Cardiac fibroblast (primary cell): Measurements from ENCODE around the gene ERVK3-1.
A peak's percentile ranks its signal among the peaks of the same experiment; 100 is the strongest.
"Not testable (repeated sequence)": the region's sequence is repeated elsewhere in the genome, so short reads cannot be mapped to it uniquely, and the experiment has no call there.

Experiments used
- DNase-seq, 2 donors: peaks; one replicate each; pipeline versions ENCODE4 v3.0.0 to v3.0.0-alpha.2; 2010; ENCODE audit warnings: low read depth in 2 of 2
- H3K4me3 ChIP-seq, 2 donors: replicated peaks in 1 of 2; 1 replicate in 1 of 2; 2 replicates in 1 of 2; pipeline ENCODE4 v1.5.1; 2011; ENCODE audit warnings: low read depth in 2 of 2, low read length in 2 of 2, mild to moderate bottlenecking in 2 of 2, moderate library complexity in 1 of 2
- TF ChIP-seq, protein P1 (sequence below): IDR thresholded peaks from one replicate; pipeline ENCODE4 v1.5.1; 2011; ENCODE audit warnings: low read depth, mild to moderate bottlenecking, low read length, inconsistent platforms

ERVK3-1 gene

DNA sequence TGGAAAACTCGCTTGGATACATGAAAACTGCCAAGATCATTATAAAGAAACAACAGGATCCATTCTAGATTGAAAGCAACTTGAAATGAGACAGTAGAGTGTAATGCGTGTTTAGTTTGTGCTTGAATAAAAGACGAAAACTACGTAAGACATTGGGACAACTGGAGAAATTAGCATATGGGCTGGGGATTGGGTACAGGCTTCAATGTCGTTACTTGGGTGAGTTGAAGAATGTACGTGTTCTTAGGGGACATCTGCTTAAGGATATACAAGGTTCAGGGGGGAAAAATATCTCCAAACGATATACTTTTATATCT is 471 bp upstream of the ERVK3-1 start:
- TF ChIP-seq, protein P1, sequence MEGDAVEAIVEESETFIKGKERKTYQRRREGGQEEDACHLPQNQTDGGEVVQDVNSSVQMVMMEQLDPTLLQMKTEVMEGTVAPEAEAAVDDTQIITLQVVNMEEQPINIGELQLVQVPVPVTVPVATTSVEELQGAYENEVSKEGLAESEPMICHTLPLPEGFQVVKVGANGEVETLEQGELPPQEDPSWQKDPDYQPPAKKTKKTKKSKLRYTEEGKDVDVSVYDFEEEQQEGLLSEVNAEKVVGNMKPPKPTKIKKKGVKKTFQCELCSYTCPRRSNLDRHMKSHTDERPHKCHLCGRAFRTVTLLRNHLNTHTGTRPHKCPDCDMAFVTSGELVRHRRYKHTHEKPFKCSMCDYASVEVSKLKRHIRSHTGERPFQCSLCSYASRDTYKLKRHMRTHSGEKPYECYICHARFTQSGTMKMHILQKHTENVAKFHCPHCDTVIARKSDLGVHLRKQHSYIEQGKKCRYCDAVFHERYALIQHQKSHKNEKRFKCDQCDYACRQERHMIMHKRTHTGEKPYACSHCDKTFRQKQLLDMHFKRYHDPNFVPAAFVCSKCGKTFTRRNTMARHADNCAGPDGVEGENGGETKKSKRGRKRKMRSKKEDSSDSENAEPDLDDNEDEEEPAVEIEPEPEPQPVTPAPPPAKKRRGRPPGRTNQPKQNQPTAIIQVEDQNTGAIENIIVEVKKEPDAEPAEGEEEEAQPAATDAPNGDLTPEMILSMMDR = no peak
- peak overlapping the region; percentile 91 to 98 for H3K4me3 ChIP-seq

DNA sequence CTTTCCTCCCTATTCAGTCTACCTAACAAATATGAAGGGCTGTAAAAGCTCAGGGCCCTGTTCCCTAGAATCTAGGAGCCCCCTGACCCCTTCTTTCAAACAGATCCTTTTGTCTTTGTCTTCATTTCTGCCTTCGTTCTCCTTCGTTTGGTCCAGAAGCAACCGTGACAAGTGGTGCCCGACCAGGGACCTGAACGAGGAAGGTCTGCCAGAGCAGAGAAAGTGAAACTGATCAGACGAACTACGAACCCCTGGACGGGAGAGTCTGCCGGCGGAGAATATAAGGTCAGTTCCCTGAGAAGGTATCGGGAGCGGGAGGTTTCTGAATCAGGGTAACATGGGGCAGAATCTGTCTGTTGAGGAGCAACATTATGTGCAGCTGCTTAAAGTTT is 751 bp downstream of the ERVK3-1 start:
- peak overlapping the region; percentile 91 to 98 for H3K4me3 ChIP-seq
- DNase-seq = peak in 1 of 2 donors; percentile 16
- TF ChIP-seq, protein P1 = no peak

More for the DNA sequence above, 471 bp upstream of the ERVK3-1 start:
- no peak for DNase-seq

DNA sequence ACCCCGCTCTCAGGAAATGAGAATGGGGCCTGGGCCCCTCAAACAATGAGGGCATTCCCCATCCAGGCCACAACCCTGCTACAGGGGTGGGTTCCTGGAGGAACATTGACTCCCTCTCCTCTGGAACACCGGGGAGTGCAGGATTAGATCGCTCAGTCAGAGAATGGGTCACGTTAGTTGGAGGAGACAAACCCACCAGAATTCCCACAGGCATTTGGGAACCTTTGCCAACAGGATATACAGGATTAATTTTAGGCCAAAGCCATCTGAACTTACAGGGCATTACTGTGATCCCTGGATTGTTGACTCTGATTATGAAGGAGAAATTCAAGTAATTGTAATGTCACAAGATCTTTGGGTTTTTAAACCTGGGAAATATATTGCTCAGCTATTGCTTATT is 2.6 kb downstream of the ERVK3-1 start:
- H3K4me3 ChIP-seq = no peak overlapping the region
- TF ChIP-seq, protein P1 = no peak
- DNase-seq = no peak

DNA sequence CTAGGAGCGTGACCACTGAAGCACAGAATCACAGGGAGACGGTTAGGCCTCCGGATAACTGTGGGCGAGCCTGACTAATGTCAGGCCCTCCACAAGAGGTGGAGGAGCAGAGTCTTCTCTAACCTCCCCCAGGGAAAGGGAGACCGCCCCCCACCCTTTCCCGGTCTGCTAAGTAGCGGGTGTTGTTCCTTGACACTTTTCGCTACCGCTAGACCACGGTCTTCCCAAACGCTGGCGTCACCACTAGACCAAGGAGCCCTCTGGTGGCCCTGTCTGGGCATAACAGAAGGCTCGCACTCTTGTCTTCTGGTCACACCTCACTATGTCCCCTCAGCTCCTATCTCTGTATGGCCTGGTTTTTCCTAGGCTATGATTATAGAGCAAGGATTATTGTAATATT is 5.5 kb downstream of the ERVK3-1 start:
- TF ChIP-seq, protein P1 = peak; percentile 29
- not testable (repeated sequence) for H3K4me3 ChIP-seq
- DNase-seq = peak; percentile 31 to 45

DNA sequence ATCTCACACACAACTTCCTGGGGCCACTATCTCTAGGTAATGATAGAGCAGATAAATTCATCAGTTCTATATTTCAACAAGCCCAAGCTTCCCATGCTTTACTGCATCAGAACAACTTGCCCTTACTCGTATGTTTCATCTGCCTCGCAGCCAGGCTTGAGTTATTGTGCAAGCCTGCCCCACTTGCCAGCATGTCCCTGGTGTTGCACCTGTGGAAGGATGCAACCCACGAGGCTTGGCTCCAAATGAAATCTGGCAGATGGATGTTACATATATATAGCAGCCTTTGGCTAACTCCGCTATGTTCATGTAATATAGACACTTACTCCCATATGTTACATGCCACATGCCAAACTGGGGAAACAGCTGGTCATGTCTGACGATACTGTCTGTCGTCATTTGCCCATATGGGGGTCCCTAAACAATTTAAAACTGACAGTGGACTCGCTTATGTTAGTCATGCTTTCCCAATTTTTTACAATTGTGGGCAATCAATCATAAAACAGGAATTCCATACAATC is 6.2 kb downstream of the ERVK3-1 start:
- DNase-seq = no peak
- no peak overlapping the region for H3K4me3 ChIP-seq
- TF ChIP-seq, protein P1 = no peak

DNA sequence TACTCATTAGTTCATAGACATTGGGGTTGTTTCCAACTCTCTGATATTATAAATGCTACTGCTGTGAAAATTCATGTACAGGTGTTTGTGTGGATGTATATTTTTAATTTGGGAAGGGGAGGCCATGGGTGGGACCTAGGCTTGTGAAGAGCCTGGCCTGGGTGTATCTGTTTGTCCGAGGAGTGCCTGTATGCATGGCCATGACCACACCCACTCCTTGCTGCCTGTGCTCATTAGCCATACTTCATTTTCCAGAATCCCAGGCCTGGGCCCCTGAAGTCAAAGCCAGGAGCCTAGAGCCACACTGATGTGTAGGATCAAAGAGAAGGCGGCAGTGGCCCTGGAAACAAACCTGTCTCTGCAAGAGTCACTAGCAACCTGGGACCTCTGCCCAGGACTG is 10.4 kb downstream of the ERVK3-1 start:
- TF ChIP-seq, protein P1 = no peak
- DNase-seq = no peak
- H3K4me3 ChIP-seq = no peak overlapping the region

DNA sequence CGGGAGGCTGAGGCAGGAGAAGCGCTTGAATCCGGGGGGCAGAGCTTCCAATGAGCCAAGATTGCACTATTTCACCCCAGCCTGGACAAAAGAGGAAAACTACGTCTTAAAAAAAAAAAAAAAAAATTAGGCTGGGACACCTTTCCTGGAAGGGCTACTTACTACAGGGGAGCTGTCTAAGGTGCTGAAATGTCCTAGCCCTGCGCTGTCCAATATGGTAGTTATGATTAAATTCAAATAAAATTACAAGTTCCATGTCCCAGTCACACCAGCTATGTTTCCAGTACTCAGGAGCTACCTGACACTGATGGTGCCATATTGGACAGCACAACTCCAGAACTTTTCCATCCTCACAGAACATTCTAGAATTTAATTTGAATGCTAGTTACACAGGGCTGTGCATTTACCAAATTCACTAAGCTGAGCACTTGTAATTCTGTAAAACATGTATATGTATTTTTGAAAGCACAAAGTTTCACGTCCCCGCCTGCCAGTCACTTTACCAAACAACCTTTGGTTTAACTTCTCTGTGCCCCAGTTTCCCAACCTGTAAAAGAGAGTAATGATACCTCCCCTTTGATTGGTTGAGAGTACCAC is 12.4 kb downstream of the ERVK3-1 start:
- TF ChIP-seq, protein P1 = no peak
- no peak overlapping the region for H3K4me3 ChIP-seq
- DNase-seq = peak; percentile 55 to 61
